Right forelimb (tissue), 1 donor: Measurements from ENCODE around the gene TNNC1.

ENCODE experiments used
- DNase-seq: peaks from one replicate; pipeline ENCODE4 v3.0.0-alpha.2; 2018

Gene TNNC1

DNA sequence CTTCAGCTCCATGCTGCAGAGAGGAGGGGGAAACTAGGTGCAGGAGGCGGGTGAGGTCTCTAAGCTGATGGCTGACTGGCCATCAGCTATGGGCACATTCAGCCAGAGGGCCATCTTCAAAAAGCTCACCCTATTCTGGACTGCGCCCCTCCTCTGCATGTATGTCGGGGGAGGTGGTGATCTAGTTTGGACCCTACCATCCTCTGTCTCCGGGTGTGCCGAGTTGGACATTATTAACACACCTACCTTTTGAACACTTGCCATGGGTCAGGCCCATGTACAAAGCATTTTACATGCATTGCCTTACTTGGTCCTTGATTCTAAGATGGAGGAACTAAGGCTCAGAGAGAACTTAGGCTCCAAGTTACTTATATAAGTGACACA lies 3.0 kb upstream of the TNNC1 start:
- no peak for DNase-seq

DNA sequence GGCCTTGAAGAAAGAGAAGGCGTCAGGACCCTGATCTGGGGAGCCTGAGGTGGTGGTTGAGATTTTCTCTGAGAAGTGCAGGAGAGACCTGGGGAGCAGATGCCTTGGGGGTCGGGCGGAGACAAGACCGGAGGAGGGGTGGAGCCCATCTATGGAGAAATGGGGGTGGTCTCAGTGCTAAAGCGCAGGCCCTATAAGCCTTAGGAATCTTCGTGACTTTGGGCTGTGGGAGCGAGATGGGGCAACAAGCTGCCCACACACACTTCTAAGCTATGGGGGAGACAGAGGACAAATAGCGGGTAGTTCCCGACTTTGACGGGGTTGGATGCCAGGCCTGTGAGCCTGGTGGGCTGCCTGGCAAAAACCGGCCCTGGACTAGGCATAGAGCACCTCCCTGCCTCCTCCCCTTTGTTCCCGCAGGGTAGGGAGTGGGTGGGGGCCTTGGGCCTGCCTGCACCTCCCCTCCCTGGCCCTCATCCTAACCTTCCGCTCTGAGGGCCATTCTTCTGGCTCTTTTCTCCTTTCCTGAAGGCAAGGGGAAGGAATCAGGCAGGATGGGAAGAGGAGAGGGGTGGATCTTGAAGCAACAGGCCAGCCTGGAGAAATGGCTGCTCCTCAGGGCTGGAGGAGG lies 2.4 kb upstream of the TNNC1 start:
- peak; percentile 80 for DNase-seq

DNA sequence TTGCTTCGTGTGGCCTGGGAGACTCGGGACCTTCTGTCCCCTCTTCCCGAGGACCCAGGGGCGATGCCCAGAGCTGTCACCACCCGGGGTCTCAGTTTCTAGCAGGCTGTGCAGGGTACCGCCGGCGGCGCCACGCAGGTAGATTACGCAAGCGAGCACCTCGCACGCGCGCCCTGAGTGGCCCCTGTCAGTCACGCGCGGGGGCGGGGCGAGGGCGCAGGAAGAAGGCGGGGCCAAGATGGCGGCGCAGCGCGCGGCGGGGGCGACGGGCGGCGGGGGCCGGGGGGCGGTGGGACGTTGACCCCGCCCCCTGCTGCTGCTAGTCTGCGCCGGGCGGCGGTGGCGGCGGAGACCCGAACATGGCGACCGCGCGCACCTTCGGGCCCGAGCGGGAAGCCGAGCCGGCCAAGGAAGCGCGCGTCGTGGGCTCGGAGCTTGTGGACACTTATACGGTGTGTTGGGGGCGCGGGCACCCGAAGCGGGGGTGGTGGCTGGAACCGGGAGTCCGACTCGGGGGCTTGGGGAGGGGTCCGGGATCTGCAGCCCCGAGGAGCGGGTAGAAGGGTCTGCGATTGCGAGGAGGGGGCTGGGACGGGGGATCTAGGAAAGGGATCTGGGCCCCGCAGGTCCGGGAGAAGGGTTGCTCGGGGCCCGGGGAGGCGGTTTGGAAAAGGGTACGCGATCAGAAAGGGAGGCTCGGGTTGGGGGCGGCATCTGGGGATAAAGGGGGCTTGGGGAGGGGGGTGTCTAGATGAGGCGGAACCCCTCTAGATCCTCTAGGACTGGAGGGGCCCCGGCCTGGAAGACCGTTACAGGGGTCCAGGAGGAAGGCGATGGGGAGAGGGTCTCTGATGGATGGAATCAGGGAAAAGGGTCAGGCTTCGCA lies 1.7 kb upstream of the TNNC1 start, which contains the start of gene NISCH:
NISCH (plus strand) TSS at position 322 of the 886 bp plus-strand sequence; CDS start at position 360, 38 bp downstream.
- DNase-seq = peak; percentile 95

DNA sequence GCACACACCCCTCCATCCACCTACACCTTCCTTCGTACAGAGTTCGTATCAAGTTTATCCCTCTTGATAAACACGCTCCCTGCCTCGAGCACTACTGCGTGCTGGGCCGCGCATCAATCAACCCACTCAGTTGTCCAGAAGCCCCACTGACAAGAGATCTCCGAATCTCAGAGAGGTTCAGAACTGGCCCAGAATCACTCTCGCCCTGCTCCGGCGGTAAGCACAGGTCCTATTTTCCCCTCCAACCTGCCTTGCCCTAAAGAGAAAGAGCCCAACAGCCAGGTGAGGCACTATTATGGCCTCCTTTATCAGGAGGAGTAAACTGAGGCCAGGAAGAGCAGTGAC lies 1.1 kb upstream of the TNNC1 start:
- DNase-seq = no peak

DNA sequence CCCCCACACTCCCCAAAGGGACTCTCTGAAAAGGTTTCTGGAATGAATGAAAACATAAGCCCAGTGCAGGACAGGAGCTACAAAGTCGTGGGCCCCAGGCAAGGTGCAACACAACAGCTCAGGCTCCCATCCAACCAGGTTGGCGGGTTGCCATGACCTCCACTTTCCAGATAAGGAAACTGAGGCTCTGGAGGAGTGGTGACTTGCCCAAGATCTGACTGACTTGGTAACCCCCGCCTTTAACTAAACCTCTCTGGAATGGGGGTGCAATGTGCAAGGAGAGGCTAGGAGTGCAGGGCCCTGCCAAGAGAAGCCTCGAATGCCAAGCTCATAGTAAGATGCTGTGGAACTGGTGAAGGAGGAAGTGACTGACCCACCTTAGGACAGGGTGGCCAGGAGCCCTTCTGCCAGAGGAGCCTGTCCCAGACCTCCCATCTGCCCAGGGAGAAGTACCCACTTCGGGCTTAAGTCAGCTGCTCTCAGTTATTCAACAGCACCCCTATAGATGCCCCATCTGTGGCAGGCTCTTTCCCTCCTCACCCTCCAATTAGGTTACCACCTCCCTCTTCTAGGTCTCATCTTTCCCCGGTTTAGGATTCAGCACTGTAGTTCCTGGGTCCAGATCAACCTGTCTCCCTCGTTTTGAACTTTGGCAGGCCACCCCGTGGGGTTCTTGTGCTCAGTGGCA lies 553 bp upstream of the TNNC1 start:
- DNase-seq = no peak

DNA sequence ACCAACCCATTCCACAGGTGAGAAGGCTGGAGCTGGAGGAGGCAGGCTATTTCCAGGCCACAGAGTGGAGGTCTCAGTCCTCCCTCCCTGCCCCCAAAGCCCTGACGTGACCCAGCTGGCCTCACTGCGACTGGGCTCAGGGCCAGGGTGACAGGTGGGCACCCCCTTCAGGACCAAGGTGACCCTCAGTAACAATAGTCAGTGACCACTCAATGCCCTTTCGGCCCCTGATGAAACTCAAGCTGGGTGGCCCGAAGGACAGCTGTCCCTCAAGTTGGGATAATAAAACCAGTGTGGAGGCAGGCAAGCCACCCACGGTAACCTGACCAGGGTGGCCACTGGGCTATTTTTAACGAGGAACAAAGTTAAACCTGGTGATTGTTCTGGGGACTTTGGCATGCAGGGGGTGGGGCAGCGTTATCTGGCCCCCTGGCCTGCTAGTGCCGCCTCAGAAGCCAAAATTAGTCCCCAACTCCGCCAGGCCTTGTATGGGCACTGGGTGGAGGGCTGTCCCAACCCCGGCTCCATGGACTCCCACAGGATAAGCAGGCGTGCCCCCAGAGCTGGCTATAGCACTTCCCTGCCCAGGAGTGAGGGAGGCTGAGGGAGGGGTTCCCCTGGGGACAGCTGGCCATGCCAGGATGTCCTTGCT lies 1.1 kb downstream of the TNNC1 start:
- DNase-seq = no peak

DNA sequence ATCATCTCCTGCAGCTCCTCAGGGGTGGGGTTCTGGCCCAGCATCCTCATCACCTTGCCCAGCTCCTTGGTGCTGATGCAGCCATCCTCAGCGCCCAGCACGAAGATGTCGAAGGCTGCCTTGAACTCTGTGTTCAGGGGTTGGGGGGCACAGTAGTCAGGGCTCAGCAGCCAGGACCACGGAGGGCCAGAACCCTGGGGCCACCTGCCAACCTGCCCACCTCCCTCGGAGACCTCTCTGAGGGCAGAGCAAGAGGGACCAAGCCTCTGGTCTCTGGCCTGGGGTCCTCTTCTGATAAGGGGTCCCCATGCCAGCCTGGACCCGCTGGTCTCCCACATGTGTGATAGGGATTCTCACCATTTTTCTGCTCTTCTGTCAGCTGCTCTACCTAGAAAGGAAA lies 1.7 kb downstream of the TNNC1 start:
- DNase-seq = no peak

DNA sequence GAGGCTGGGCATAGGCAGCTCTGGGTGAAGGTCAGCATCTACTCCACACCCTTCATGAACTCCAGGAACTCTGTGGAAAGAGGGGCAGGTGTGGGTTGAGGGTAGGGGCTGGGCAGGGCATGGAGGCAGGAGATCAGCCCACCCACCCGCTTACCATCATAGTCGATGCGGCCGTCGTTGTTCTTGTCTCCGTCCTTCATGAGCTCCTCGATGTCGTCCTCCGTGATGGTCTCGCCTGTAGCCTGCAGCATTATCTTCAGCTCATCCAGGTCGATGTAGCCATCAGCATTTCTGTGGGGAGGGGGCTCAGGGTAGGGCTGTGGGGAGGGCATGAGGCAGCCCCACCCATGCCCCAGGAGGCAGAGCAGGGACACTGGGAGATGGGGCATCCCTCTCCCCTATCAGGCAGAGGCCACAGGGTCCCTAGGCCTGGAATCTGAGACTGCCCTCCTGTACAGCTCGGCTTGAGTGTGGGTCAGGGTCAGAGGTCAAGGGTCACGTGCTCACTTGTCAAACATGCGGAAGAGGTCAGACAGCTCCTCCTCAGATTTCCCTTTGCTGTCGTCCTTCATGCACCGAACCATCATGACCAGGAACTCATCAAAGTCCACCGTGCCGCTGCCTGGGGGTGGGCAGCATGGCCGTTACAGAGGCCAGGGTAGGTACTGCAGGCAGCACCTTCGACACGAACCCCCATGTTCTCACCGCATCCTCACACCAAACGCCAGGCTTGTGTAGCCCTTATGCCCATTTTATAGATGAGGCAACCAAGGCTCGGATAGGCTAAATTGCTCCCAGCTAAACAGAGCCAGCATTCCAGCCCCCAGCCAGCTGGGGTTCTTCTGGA lies 2.4 kb downstream of the TNNC1 start:
- DNase-seq = no peak

DNA sequence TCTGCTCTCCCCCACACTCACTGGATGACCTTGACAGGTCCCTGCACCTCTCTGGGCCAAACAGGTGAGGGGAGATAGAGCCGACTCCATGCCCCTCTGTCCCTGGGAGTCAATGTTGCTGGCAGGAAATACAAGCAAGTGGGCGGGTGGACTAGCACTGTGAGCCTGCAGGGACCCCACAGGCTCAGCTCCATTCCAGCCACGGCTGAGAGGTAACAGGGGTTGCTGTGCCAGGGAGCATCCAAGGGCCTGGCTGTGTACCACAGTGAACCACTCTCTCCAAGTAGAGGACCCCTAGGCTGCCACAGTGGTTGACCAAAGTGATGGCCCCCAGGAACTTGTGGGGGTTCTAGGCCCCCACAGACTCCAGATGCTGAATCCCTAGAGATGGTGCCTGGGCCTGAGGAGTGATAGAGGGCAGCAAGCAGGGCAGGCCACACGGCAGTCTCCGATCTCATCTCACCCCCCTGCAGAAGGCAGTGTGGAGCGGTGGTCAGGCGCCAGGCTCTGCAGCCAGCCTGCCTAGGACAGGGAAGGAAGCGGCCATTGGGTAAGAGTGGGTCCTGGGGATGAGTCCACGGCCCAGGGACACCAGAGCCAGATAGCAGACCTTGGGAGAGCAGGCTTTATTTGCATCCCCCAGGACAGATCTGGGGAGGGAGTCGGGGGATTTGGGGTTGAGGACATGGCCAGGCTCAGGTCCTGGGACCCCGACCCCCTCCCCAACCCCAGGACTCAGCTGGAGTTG lies 3.2 kb downstream of the TNNC1 start:
- DNase-seq = no peak

DNA sequence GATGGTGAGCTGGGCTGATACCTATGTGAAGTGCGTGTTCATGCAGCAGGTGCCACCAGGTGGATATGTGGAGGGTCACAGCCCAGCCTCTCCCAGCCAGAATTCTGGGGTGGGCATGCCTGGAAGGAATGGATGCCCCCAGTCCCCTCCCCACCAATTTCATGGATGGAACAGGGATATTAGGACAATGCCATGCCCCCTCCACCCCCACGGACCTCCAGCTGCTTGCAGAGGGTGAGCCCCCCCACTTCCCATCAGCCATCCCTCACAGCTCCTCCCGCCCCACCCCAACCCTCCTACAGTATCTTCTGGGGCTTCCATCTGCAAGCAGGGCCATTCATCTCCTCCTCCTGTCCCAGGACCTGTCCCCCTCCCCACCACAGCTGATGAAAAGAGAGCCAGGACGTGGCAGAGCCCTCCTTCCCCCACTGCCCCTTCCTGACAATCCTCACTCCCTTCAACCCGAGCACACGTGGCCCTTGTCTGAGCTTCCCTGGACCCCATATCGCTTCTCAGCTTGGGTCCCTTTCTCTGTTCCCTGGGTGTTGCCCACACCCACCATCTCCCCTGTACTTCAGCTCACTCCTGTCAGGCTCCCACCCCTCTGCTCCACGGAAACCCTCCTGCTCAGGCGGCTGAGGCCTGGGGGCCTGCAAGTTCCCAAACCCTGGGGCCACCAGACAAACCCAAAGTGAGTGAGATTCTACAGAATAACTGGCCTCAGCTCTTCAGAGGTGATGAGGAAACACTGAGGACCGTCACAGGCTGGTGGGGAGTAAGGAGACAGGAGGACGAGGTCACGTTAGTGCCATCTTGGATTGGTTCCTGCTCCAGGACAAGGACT lies 6.1 kb downstream of the TNNC1 start:
- DNase-seq = no peak

DNA sequence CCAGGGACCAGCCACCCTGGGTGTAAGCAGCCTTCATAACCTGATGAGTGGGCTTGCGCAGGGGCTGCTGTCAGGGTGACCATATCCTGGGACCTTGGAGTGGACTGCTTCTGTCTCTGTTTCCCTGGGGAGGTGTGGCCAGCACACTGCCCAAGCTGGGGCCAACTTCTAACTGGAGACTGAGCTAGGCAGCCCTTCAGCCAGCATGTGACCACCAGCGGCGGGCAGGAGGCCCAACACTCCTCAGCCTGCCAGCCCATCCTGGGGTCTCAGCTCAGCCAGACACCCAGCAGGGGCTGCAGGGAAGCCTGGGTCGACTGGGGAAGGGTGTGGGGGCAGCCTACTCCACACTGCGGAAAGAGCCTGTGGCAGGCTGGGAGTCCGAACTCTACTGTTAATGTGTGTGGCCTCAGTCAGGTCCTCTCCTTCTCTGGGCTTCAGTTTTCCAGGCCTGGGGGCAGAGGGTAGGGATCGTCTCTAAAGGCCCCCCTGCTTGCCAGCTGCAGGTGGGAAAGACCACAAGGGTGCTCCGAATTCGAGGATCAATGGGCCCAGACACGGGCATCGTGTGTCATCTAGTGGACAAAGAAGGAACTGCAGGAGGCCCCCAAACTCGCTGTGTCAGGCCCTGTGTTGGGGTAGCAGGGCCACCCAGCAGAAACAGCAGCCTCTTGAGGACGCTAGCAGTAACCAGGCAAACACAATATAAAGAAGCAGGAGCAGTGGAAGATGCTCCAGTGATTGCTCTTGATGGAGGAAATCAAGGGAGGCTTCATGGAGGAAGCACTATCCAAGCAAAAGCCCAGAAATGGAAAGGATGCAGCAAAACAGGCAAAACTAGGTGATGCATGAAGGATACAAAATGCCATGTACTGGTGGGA lies 7.0 kb downstream of the TNNC1 start:
- DNase-seq = peak; percentile 80

DNA sequence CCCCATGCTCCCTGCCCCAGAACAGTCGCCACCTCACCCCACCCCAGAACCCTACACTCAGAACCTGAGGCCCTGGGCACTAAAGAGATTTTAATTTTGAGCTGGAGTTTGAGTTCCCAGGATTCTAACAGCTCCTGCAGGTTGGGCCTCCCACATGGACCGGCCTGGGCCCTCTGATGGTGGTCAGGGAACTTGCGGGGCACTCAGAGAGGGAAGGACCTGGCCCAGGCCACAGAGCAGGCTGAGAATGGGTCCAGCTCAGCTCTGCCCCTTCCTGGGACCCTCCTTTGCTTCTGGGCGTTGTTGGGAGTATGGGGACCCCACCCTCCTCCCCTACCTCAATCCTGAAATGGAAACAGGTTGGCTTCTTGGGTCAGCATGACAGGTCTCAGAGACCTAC lies 7.8 kb downstream of the TNNC1 start:
- DNase-seq = no peak

DNA sequence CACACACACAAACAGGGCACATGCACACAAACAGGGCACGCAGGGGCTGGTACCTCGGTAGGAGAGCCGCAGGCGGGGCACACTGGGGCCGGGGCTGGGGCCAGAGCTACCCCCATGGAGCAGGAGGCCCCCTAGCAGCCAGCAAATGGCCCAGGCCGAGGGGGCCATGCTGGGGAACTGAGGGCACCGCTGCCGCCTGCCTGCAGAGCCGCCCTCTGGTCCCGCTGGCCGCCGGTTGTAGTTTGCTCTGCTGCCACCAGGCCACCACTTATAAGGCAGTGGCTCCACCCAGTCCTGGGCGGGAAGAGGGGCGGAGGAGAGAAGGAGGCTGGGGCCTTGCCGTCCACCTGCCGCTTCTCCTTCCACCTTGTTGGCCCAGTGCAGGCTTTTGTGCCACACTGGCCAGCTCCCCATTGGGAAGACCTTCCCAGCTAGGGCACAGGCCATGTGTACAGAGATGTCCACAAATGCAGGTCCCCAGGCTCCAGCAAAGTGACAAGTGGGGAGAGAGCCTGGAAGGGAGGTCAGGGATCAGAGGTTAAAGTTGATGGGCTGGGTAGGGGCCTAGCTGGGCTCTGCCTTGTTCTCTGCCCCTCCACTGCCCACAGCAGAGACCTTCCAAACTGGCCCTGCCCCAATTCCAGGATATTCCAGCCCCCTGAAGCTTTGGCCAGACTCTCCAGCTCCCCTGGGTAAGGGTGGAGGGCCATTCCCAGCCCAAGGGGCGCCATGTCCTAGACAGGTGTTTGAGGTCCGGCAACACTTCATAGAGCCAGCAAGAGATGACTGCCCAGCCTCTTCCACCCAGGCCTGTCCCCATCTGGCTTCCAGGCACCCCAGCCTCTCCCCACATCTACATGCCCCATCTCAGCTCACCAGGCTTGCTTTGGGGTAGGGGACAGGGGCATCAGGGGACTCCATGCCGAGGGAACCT lies 8.7 kb downstream of the TNNC1 start, which contains the start of gene SEMA3G:
SEMA3G (minus strand) TSS at position 244 of the 934 bp plus-strand sequence; CDS start at position 168, 76 bp downstream.
- DNase-seq = peak; percentile 73

DNA sequence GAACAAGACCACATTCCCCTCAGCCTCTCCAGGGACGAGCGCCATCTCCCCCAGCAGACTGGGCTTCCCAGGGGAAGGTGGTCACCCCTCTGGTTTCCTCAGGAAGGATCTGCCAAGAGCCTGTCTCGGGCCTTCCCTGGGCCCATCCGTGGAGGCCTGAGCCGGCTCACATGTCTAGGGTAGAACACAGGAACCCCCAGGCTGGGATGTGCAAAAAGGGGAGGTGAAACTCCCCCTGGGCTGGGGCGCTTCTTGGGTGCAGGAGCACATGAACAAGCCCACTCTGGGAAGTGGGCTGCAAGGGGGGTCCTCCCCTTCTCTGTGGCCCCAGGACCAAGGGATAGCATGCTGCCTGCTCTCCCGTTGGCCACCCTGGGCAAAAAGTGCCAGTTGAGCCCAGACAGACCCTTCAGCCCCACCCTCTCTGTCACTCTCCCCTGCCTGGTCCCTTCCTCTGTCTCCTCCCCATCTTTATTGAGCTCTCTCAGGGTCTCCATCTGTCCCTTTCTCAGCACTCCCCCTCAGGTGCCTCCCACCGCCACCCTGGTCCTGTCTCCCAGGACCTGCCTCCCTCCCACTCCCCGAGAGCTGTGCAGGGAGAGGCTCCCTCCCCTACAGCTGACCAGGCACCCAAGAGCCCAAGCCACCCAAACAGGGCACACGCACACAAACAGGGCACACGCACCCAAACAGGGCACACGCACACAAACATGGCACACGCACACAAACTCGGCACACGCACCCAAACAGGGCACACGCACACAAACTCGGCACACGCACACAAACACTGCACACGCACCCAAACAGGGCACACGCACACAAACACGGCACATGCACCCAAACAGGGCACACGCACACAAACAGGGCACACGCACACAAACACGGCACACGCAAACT lies 9.8 kb downstream of the TNNC1 start:
- DNase-seq = peak; percentile 40

DNA sequence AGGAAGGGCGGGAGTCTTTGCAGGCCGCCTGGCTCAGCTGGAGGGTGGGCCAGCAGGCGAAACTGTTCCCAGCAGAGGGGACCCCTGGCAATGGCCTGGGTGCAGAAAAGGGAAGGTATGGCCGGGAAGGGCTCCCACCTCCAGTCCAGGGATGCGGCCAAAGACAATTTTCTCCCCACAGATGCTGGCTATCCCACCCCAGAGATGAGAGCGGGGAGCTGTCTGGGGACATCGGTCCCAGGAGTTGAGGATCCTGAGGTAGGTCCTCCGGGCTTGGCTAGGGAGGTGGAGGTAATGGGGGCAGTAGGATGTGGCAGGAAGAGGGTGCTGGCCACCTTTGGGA lies 10.6 kb downstream of the TNNC1 start:
- DNase-seq = no peak

DNA sequence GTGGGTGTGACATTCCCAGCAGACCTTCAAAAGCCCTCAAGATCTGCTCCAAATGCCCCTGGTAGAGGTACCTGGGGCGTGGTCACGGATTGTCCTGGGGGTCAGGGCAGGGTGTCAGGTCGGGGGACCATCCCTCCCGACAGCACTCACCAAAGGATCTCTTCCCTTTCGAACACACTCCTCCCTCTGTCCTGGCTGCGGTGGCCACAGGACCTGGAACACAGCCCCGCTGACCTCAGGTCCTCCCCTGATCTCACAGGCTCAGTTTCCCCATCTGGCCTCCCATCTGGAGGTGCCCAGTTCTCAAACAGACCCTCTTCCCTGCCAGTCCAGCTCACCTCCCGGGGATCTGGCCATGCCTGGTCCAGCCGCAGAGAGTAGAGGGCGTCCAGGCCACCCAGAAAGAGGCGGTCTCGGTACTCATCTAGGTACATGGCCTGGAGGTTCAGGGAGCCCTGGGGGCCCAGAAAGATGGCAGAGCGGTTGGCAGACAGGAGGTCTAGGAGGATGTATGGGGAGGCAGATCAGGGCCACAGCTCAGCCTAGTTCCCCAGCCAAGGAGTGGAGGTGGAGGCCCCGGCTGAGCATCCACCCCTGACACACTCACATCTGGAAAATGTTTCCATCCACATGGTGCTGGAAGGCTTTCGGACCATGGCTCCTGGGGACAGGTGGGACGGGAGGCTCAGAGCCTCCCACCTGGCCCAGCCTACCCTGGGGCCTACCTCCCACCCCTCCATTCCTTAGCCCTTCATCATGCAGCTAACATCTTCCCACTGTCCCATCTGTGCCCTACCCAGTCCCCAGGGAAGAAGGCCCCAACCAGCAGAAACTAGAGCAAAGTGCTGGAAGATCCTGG lies 11.2 kb downstream of the TNNC1 start:
- no peak for DNase-seq
